ENCODE measurements around the gene PSMC2. TPM values are rescaled to one million over a fixed set of nuclear protein-coding genes. Genes with fewer than 3 reads are reported as not detected.

Gene PSMC2
- total and polyA plus RNA-seq, 10 of the 15 experiments (the other 5 are each of a cell fraction or from before 2014, with no cell fraction given), result 117 to 347 (median 220) TPM

GRCh38 chr7:103388469-103389140 lies 41.2 kb downstream of the PSMC2 start (continued):
- TF ChIP-seq ELK1 (IDR thresholded peaks at IDR 0.05; ENCODE audit: low read depth, low read length) (no peak), MEF2A (IDR thresholded peaks at IDR 0.05; ENCODE audit: insufficient read depth, low read depth, low read length) (no peak)

GRCh38 chr7:103389263-103389662 lies 41.8 kb downstream of the PSMC2 start:
- TF ChIP-seq CHD4 (IDR thresholded peaks at IDR 0.05) (no peak), EP300 (IDR thresholded peaks at IDR 0.05; ENCODE audit: borderline replicate concordance in 1 of 2, control insufficient read depth in 1 of 2, low read depth in 2 of 2, low read length in 2 of 2) (no peak), MYC (IDR thresholded peaks at IDR 0.05; ENCODE audit: insufficient read depth, insufficient read length, insufficient replicate concordance, low read length, severe bottlenecking) (no peak), SRF (IDR thresholded peaks at IDR 0.05; ENCODE audit: low read depth in 2 of 2, low read length in 2 of 2) (no peak), DPF2 (IDR thresholded peaks at IDR 0.05) (no peak), ESRRA (IDR thresholded peaks at IDR 0.05; ENCODE audit: low read length) (no peak), POLR2A (IDR thresholded peaks at IDR 0.05; ENCODE audit: low read depth, low read length) (no peak), BACH1 (IDR thresholded peaks at IDR 0.05; ENCODE audit: borderline replicate concordance) (no peak), NFXL1 (IDR thresholded peaks at IDR 0.05; ENCODE audit: borderline replicate concordance) (no peak), E2F4 (IDR thresholded peaks at IDR 0.05; ENCODE audit: low read depth, low read length) (no peak), CBX5 (IDR thresholded peaks at IDR 0.05; ENCODE audit: low read depth) (no peak), CBFB (IDR thresholded peaks at IDR 0.05; ENCODE audit: low read depth) (no peak), RUNX3 (IDR thresholded peaks at IDR 0.05; ENCODE audit: low read length) (no peak), TAF1 (IDR thresholded peaks at IDR 0.05; ENCODE audit: borderline replicate concordance, low read depth, low read length) (no peak), MTA3 (IDR thresholded peaks at IDR 0.05; ENCODE audit: borderline replicate concordance, low read length) (no peak), KAT2A (conservative IDR thresholded peaks at IDR 0.05; ENCODE audit: control insufficient read depth, low read depth, low read length) (no peak)
- no peak overlapping the region for H3K4me3 ChIP-seq
- no peaks in the 10 kb centered on the region for H3K36me3 ChIP-seq (ENCODE audit: control insufficient read depth in 2 of 2, insufficient read depth in 2 of 2, low read length in 1 of 2)
- no peaks in the 10 kb centered on the region for H3K27me3 ChIP-seq (replicated peaks in 1 of 2; ENCODE audit: control insufficient read depth in 2 of 2, insufficient read depth in 2 of 2, low read length in 1 of 2)
- no peaks in the 10 kb centered on the region for H3K79me2 ChIP-seq (ENCODE audit: control insufficient read depth, insufficient read depth, low read length)
- ChIA-PET SMC1A (ENCODE audit: uncharacterized antibody, unreplicated experiment) (no interaction called here), RAD21 (ENCODE audit: unreplicated experiment) (no interaction called here), CTCF (interaction anchor here (1.0 kb wide), 1 partner anchor 17 kb away, joined by 3 read pairs; no protein-coding TSS in a partner anchor), POLR2A (no interaction called here)
- BruUV-seq (replicated peaks), result no TSS peak
- ATAC-seq (no peak), DNase-seq (ENCODE audit: low read depth, low spot score) (no peak), FAIRE-seq (no peak)
- no peak overlapping the region for H3K9ac ChIP-seq (ENCODE audit: control insufficient read depth, insufficient read depth, low read length)
- no peak overlapping the region for H3K4me2 ChIP-seq (ENCODE audit: control insufficient read depth, insufficient read depth)
- H3K9me3 ChIP-seq (replicated peaks; ENCODE audit: control insufficient read depth, insufficient read depth, low read length), result no peaks in the 10 kb centered on the region
- in situ Hi-C loops (cut with MboI) (no loop called here), intact Hi-C loops (cut with micrococcal nuclease; ENCODE audit: unreplicated experiment) (no loop called here)
- H3K4me1 ChIP-seq (ENCODE audit: control insufficient read depth, insufficient read depth, low read length), result no peaks in the 10 kb centered on the region
- no peak overlapping the region for H3K27ac ChIP-seq (ENCODE audit: control insufficient read depth, insufficient read depth)
- H4K20me1 ChIP-seq (ENCODE audit: control insufficient read depth, insufficient read depth), result no peaks in the 10 kb centered on the region
- 51% methylated on average over 3 of the region's 3 CpGs for WGBS (ENCODE audit: insufficient coverage, insufficient replicate concordance, low lambda C conversion rate, missing lambda C conversion rate)
- H2AFZ ChIP-seq (ENCODE audit: control insufficient read depth, low read depth, low read length), result no peak overlapping the region
